Panc1 (cell line): ENCODE measurements around the gene TMOD1. TPM values are rescaled to one million over a fixed set of nuclear protein-coding genes. Genes with fewer than 3 reads are reported as not detected.

Experiments used
- ATAC-seq: fragments of 200-7000 bp; cut with Tn5 transposase; 2 replicates; pipeline ENCODE4 v1.9.1; 2020; ENCODE audit warnings: mild to moderate bottlenecking, moderate library complexity
- BruUV-seq: library from RNA; stranded (reverse); fragments of 400-500 nt; replicated peaks from 2 replicates; lab custom pipeline; 2021; lab: Mats Ljungman, UMichigan
- CTCF ChIA-PET: fragments of 300-600 bp; sonication (Branson Sonifier 250); formaldehyde crosslinking; loops from one replicate; lab custom pipeline; 2022; ENCODE audit warnings: antibody characterized with exemption; lab: Charles Lee
- POLR2A ChIA-PET: fragments of 300-600 bp; sonication (Branson Sonifier 250); formaldehyde crosslinking; loops from one replicate; lab custom pipeline; 2022; ENCODE audit warnings: antibody characterized with exemption; lab: Charles Lee
- DNase-seq: peaks from one replicate; pipeline ENCODE4 v3.0.0-alpha.2; 2010; ENCODE audit warnings: low read depth, low spot score
- H3K27ac ChIP-seq: 2 replicates; pipeline ENCODE4 v1.5.1; 2011; ENCODE audit warnings: mild to moderate bottlenecking, low read length, inconsistent platforms
- H3K27me3 ChIP-seq: fragments of 200-500 bp; sonication (Bioruptor generic); 2 replicates; pipeline ENCODE4 v1.6.0; 2014; ENCODE audit warnings: low read length, inconsistent platforms; ENCODE audit not compliant: control insufficient read depth, insufficient read depth
- H3K36me3 ChIP-seq: fragments of 200-500 bp; sonication (Bioruptor generic); 2 replicates; pipeline ENCODE4 v1.5.1; 2014; ENCODE audit warnings: inconsistent platforms, mild to moderate bottlenecking, low read length, moderate library complexity; ENCODE audit not compliant: control insufficient read depth, insufficient read depth
- H3K4me1 ChIP-seq: 2 replicates; pipeline ENCODE4 v1.5.1; 2011; ENCODE audit warnings: inconsistent platforms, mild to moderate bottlenecking, low read length, moderate library complexity; ENCODE audit not compliant: control insufficient read depth, insufficient read depth
- H3K4me3 ChIP-seq, 2 experiments: 2 replicates each; pipeline ENCODE4 v1.5.1; 2011 to 2012; ENCODE audit warnings: low read depth in 2 of 2, low read length in 2 of 2, mild to moderate bottlenecking in 2 of 2, inconsistent platforms in 1 of 2, moderate library complexity in 1 of 2
- H3K9me3 ChIP-seq: fragments of 200-500 bp; sonication (Bioruptor generic); 2 replicates; pipeline ENCODE4 v1.5.1; 2014; ENCODE audit warnings: low read depth, mild to moderate bottlenecking, inconsistent platforms, low read length, moderate library complexity; ENCODE audit not compliant: control insufficient read depth, insufficient read depth
- CTCF ChIP-seq: fragments of 450-650 bp; IDR thresholded peaks from 2 replicates; pipeline ENCODE4 v1.5.1; 2017; ENCODE audit warnings: mild to moderate bottlenecking
- POLR2AphosphoS5 ChIP-seq: IDR thresholded peaks from 2 replicates; pipeline ENCODE4 v1.6.1; 2012; ENCODE audit warnings: mild to moderate bottlenecking, low read depth, low read length, moderate library complexity
- REST ChIP-seq, 2 experiments: IDR thresholded peaks; 2 replicates each; pipeline ENCODE4 v1.6.1; 2011 to 2012; ENCODE audit warnings: low read depth in 2 of 2, control low read depth in 1 of 2, low read length in 1 of 2, mild to moderate bottlenecking in 1 of 2, moderate library complexity in 1 of 2; ENCODE audit not compliant: insufficient read depth in 1 of 2
- SIN3A ChIP-seq: IDR thresholded peaks from 2 replicates; pipeline ENCODE4 v1.6.1; 2012; ENCODE audit warnings: low read depth, mild to moderate bottlenecking, low read length, moderate library complexity, borderline replicate concordance; ENCODE audit not compliant: insufficient read depth
- TCF7L2 ChIP-seq: IDR thresholded peaks from 2 replicates; pipeline ENCODE4 v1.6.1; 2011; ENCODE audit warnings: mild to moderate bottlenecking, low read depth, low read length, inconsistent platforms
- in situ Hi-C: cut with HindIII; loops from 2 replicates; pipeline ENCODE4 v1.10.0; 2016; ENCODE audit warnings: low sequenced_read_pairs, low pct_unique_long_range_greater_than_20kb
- intact Hi-C: fragments of 100-400 bp; cut with micrococcal nuclease; formaldehyde crosslinking; loops from one replicate; pipeline ENCODE4 v1.10.0; 2022; ENCODE audit not compliant: unreplicated experiment
- total RNA-seq: library from RNA; stranded (reverse); gene quantifications from one replicate; pipeline ENCODE4 v1.2.1, GENCODE V29; 2021; ENCODE audit not compliant: unreplicated experiment

TMOD1 gene
- total RNA-seq, 1 experiment from 2014 or later = 1.4 TPM

GRCh38 chr9:97502984-97503861 is 1.8 kb downstream of the TMOD1 start:
- no peak for TF ChIP-seq SIN3A
- no peak for TF ChIP-seq TCF7L2
- TF ChIP-seq REST (IDR thresholded peaks at IDR 0.05; ENCODE audit: insufficient read depth in 1 of 2, low read depth in 2 of 2, low read length in 1 of 2) = no peak
- TF ChIP-seq POLR2AphosphoS5 = no peak
- TF ChIP-seq CTCF = no peak
- Histone ChIP-seq H3K27ac (no peak overlapping the region), H3K9me3 (no peaks in the 10 kb centered on the region), H3K4me3 (peak overlapping the region in 1 of 2 experiments; percentile 46; a peak in 1 of 4 replicates), H3K36me3 (peaks cover 3% of the 10 kb centered on the region; the same call in 1 of the 2 replicates), H3K27me3 (peaks cover 5% of the 10 kb centered on the region), H3K4me1 (no peaks in the 10 kb centered on the region)
- ATAC-seq (no peak), DNase-seq (no peak)
- POLR2A ChIA-PET = no interaction called here
- BruUV-seq = no TSS peak
- CTCF ChIA-PET = interaction anchor here (0.6 kb wide), 1 partner anchor 130 kb away, joined by 6 read pairs; the partner anchor contains the start of gene TSTD2
- in situ Hi-C loops (no loop called here), intact Hi-C loops (no loop called here)

- no peak for DNase-seq
- no peak for ATAC-seq
- BruUV-seq = no TSS peak
- POLR2A ChIA-PET = no interaction called here
- no peak for TF ChIP-seq REST (IDR thresholded peaks at IDR 0.05; ENCODE audit: insufficient read depth in 1 of 2, low read depth in 2 of 2, low read length in 1 of 2)
- no peak for TF ChIP-seq SIN3A
- TF ChIP-seq POLR2AphosphoS5 = no peak
- TF ChIP-seq CTCF = no peak
- TF ChIP-seq TCF7L2 = no peak
- Histone ChIP-seq H3K36me3 (peaks cover 3% of the 10 kb centered on the region; the same call in 1 of the 2 replicates), H3K4me3 (no peak overlapping the region), H3K27ac (no peak overlapping the region), H3K4me1 (no peaks in the 10 kb centered on the region), H3K27me3 (peaks cover 5% of the 10 kb centered on the region), H3K9me3 (no peaks in the 10 kb centered on the region)
- CTCF ChIA-PET = interaction anchor here (0.6 kb wide), 1 partner anchor 129 kb away, joined by 6 read pairs; the partner anchor contains the start of gene TSTD2
- in situ Hi-C loops = no loop called here
- intact Hi-C loops = no loop called here
Observed at GRCh38 chr9:97503862-97504210, 2.4 kb downstream of the TMOD1 start.
